Mesenteric fat pad (tissue), 1 donor: ENCODE data around the gene NPIPB8. TPM values are rescaled to one million over a fixed set of nuclear protein-coding genes. Genes with fewer than 3 reads are reported as not detected.
"Not testable (repeated sequence)": the region's sequence is repeated elsewhere in the genome, so short reads cannot be mapped to it uniquely, and the experiment has no call there.

ENCODE experiments used
- DNase-seq: peaks from one replicate; pipeline ENCODE4 v3.0.0-alpha.2; 2020; ENCODE audit warnings: low spot score
- total RNA-seq: library from RNA; stranded (reverse); fragmentation: NEBNext Ultra II Directional; extraction: Animal tissue kit (Norgen Biotek cat#: 25700); gene quantifications from one replicate; pipeline ENCODE4 v1.2.1, GENCODE V29; 2021
- donor health status: DM: yes; HTN: yes; CAD: no.

The NPIPB8 gene
- total RNA-seq, 1 donor from 2014 or later = 1.9 TPM

DNA sequence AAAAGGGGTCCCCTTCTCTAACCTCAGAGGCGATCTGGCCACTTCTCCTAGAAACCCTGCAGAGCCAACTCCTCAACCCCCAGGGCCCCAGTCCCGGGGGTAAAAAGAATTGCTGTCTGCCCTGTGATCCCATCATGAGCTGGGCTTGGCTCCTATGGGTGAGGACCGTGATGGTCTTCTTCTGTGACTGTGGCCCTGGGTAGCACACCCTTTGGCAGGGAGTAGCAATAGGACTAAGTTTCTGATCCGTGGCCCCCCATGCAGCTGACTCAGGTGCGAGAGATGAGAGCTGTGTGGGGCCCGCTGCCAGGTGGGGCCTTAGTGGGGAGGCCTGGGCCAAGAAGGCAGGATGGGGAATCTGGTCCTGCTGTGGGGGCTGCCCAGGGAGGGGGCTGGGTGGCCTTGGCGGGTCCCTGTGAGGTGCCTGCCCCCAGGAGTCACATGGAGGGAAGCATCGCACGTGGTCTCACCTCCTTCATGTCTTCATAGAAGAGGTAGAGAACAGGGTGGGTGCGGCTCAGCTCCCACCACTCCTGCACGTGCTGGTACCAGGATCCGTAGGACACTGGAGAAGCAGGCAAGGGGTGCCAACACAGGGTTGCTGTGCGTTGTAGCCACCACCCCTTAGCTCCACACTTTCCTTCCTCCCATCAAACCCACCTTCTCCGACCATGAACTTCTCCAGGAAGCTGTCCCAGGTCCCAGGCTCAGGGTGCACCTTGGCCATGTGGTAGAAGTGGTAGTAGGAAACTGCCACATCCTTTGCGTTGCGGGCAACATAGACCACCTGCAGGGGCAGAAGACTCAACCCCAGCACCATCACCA lies 31.4 kb upstream of the NPIPB8 start:
- no peak for DNase-seq

DNA sequence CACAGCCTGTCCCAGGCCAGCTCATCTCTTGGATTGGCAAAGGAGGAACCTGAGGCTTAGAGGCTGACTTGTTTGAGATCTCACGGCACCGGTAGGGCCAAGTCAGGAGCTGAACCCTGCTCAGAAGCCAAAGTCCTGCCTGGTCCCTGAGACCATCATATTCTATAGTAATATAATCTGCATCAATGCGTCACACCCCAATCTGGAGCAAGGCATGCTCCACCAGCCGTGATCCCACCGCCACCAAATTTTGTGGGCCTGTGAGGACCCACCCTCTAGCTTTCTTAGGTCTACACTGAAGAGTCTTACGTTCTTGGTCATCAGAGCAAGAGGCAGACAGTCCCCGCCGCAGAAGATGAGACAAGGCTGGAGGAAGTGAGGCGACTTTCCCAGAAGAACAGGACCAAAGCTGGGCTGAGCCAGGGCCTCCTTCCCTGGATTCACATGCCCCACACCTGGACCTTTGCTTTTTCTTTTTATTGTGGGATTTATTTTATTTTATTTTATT lies 30.7 kb upstream of the NPIPB8 start:
- DNase-seq = no peak

DNA sequence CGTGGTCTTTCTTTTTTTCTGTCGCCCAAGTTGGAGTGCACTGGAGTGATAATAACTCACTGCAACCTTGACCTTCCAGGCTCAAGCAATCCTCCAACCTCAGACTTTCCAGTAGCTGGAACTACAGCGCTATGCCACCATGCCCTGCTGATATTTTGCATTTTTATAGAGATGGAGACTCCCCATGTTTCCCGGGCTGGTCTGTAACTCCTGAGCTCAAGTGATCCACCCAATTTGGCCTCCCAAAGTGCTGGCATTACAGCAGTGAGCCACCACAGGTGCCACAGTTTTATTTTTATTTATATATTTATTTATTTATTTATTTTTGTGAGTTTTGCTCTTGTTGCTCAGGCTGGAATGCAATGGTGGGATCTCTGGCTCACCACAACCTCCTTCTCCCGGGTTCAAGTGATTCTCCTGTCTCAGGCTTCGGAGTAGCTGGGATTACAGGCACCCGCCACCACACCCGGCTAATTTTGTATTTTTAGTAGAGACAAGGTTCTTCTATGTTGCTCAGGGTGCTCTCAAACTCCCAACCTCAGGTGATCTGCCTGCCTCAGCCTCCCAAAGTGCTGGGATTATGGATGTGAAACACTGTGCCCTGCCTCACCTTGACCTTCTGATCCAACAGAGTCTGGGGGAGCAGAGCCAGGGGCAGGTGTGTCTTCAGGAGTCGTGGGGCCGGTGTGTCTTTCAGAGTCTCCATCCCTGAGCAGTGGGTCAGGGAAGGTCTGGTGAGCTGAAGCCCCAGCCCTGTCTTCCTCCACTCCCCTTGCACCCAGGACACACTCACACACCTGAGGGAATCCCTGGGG lies 30.0 kb upstream of the NPIPB8 start:
- DNase-seq = not testable (repeated sequence)

DNA sequence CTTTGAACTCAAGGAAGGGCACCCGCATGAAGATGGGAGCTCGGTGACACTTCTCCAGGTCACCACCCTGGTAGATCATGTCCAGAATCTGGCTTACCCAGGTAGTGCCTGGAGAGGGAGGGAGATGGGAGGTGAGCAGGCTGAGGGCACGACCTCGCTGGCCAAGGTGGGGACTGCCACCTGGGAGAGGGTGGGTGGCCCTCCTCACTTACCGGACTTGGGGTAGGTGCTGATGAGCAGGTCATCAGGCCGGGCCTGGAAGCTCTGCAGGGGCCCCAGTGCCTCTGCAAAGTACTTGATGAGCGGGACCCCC lies 29.4 kb upstream of the NPIPB8 start:
- DNase-seq = peak; percentile 35

DNA sequence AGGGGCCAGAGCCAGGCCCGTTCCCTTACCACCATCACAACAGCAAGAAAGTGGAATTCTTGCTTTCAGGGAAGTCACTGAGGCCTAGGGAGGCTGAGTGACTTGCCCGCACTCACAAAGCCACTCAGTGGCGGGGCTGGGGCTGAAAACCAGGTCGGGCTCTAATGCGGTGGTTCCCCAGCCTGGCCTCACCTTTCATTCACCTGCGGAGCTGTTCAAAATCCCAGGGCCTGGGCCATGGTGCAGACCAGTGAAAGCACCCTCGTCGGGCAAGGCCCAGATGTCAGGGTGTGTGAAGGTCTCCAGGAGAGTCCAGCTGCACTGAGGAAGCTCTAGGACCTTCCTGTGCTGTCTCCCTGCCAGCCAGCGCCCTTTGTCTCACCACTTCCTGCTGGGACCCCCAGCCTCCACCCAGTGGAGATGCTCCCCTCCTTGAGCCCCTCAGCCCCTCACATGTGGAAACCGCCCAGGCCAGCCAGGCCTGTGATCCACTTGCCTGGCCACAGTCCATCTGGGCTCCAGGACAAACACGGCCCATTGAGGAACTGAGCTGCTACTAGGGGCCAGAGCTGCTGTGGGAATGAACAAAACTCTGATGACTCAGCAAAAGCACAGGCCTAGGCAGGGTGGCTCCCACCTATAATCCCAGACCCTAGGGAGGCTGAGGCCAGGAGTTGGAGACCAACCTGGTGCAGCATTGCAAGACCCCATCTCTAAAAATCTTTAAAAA lies 28.8 kb upstream of the NPIPB8 start:
- peak; percentile 87 for DNase-seq

DNA sequence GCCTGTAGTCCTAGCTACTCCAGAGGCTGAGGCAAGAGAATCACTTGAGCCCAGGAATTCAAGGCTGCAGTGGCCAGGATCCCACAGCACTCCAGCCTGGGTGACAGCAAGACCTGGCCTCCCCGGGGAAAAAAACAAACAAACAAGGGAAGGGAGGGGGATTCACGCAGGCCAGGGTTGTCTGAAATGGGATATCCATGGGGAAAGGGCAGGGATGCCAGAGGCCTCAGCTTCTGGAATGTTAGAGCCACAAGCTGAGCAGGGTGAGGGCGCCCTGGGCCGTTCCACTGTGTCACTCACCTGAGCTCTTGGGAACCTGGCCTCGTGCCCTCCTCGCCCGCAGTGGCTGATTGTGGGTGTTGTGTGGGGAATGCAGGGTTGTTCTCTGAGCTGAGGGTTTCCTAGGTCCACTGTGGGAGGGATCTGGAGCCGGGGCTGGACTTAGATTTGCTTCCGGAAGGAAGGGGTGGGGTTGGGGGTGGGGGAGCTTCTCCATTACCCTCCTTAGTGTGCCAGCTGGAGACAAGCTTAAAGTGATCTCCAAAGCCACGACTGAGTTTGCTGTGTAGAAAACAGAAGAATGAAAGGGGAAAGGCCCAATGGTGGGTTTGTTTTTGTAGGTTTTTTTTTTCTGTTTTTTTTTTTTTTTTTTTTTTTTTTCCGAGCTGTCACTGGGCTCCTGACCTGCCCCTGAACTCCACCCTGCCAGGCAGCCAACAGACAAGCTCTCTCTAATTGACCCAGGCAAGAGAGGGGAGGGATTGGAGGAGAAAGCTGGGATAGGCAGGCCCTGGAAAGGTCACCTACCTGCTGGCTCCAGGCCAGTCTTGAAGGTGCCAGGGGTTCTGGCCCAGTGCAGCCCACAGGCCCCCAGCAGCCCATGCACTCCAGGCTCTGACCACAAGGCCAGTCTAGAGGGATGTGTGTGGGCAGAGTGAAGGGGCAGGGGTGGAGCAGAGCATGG lies 28.0 kb upstream of the NPIPB8 start, which contains the start of gene SULT1A1:
SULT1A1 (minus strand) TSS at position 414 of the 964 bp plus-strand sequence. CDS start 1,189 bp downstream, outside the sequence.
- peak; percentile 90 for DNase-seq

DNA sequence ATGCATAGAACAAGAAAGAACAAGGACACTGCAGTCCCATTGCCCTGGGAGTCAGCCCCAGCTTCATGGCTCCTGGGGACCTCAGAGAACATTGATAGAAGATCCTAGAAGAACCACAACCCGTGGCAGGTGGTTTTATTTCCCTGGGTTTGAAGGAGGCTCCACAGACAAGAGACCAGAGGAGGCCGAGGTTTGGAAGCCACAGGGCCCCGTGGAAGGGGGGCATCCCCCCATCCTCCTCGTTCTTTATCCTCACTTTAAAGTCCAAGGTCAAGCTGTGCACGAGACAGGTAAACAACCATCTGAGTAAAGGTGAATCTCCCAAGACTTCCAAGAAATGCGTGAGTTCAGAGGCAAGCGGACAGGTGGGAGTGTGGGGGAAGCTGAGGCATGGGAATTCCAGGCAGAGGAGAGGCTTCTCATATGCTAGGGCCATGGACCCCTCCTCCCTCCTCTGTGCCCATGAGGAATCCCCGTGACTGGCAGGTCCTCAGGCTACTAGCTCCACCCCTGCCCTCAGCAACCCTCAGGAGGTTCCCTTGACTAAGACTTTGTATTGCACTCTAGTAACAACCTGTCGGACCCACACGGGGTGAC lies 27.2 kb upstream of the NPIPB8 start:
- DNase-seq = peak; percentile 41

DNA sequence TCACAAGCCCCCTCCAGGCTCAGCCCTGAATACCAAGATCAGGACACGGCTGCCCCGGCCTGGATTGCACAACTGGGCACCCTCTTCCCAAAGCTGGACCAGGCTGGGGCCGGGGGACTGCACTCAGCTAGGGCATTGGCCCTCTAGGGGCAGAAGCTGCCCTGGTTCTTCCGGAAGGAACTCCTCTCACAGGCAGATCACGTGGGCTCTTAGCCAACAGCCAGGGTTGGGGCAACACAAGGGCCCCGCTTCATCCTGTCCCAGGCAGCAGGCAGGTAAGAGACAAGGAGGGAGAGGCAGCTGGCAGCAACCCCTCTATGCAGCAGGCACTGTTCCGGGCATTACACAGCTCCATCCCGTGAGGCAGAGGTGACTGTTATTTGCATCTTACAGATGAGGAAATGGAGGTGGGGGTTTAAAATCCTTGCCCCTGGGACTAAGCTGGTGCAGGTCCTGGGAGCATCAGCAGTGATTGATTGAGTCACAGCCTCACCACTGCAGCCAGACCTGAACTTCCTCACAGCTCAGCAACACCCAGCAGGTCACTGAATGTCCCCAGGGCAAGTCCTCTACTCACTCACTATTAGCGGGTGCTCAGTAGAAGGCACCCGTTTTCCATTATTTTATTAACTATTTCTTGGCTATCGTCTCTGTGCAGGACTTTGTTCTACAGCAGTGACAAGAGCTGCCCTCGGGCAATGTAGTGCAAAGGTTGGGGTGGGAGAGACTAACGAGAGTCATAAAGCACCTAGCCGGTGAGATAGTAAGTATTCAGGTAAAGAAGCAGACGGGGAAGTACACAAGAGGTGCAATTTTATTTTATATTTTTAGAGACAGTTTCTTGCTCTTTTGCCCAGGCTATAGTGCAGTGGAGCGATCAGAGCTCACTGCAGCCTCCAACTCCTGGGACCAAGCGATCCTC lies 25.2 kb upstream of the NPIPB8 start:
- not testable (repeated sequence) for DNase-seq

DNA sequence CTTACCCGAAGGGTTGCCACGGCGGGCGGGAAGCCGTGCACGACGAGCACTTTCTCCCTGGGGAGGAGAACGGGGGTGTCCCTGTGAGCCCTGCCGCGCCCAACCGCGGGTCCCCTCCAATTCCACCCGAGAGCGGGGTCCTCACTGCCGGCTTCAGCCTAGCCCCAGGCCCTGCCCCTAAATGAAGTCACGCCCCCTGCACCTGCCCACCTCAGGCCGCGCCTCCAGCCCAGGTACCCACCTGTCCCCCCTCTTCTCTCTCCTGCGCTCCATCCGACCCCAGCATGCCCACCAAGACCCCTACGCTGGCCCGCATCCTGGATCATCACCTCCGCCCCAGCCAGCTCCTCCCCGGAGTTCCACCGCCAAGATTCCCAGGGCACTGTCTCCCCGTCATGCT lies 24.0 kb upstream of the NPIPB8 start:
- DNase-seq = peak; percentile 59

DNA sequence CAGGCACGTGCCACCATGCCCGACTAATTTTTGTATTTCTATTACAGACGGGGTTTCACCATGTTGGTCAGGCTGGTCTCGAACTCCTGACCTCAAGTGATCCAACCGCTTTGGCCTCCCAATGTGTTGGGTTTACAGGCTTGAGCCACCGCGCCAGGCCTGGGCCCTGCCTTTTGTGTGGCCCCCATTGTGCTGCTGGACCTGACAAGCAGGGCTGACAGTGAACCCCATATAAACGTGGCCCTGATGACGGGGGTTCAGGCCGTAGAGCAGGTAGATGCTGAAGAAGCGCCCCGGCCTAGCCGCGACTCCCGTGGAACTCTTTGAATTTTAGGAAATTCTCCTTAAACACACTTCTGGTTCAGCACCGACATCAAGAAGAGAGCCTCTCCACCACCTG lies 23.3 kb upstream of the NPIPB8 start:
- not testable (repeated sequence) for DNase-seq

DNA sequence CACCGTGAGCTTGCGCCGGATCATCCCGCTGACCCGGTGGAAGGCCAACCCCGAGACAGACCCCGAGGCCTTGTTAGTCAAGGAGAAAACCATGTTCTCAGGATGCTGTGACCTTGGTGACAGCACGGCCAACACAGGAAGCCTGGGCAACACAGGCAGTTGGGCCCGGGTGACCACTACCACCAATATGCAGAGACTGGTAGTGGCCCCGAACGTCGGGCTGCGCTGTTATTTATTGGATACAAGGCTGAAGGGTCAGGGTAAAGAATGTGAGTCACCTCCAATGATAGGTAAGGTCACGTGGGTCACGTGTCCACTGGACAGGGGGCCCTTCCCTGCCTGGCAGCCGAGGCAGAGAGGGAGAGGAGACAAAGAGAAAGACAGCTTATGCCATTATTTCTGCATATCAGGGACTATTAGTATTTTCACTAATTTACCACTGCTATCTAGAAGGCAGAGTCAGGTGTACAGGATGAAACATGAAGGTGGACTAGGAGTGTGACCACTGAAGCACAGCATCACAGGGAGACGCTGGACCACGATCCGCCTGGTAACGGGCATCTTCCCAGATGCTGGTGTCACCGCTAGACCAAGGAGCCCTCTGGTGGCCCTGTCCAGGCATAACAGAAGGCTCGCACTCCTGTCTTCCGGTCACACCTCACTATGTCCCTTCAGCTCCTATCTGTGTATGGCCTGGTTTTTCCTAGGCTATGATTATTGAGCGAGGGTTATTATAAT lies 22.2 kb upstream of the NPIPB8 start:
- peak; percentile 81 for DNase-seq

DNA sequence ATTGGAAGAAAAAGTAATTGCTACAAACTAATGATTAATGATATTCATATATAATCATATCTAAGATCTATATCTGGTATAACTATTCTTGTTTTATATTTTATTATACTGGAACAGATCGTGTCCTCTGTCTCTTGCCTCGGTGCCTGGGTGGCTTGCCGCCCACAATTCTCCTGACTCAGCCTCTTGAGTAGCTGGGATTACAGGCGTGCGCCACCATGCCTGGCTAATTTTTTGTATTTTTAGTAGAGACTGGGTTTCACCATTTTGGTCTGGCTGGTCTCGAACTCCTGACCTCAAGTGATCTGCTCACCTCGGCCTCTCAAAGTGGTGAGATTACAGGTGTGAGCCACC lies 21.7 kb upstream of the NPIPB8 start:
- DNase-seq = peak; percentile 33

DNA sequence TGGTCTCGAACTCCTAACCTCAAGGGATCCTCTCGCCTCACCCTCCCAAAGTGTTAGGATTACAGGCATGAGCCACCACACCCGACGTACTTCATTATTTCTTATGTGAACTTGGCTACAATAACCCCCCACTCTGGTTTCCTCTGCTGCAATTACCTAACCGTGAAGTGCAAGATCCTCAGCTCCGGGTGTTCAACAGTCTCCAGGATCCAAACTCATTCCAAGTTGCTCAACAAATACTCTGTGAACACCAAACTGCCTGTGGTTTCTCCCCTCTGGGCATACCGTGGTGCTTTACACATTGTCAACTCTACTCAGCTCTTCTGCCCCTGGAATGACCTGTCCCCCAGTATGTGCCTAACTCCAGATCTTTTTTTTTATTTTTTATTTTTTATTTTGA lies 21.2 kb upstream of the NPIPB8 start:
- DNase-seq = no peak

DNA sequence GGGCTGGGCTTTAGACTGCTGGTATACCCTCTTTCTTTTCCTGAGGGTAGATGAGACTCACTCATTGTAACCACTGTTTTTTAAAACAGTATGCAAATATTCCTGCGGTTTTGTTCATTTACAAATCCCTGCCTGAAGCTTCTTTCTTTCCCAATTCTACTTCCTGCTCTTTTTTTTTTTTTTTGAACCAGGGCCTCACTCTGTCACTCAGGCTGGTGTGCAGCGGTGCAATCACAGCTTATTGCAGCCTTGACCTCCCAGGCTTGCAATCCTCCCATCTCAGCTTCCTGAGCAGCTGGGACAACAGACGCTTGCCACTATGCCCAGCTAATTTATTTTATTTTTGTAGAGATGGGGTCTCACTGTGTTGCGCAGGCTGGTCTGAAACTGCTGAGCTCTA lies 20.0 kb upstream of the NPIPB8 start:
- DNase-seq = no peak

DNA sequence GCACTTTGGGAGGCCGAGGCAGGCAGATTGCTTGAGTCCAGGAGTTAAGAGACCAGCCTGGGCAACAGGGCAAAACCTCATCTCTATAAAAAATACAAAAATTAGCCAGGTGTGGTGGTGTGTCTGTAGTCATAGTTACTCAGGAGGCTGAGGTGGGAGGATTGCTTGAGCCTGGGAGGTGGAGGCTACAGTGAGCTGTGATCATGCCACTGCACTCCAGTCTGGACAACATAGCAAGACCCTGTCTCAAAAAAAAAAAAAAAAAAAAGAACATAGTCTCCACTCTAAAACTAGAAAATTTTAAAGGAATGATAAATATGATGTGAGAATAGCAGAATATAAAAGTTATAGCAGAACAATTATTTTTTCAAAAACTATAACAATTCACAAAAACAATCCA lies 17.5 kb upstream of the NPIPB8 start:
- not testable (repeated sequence) for DNase-seq

DNA sequence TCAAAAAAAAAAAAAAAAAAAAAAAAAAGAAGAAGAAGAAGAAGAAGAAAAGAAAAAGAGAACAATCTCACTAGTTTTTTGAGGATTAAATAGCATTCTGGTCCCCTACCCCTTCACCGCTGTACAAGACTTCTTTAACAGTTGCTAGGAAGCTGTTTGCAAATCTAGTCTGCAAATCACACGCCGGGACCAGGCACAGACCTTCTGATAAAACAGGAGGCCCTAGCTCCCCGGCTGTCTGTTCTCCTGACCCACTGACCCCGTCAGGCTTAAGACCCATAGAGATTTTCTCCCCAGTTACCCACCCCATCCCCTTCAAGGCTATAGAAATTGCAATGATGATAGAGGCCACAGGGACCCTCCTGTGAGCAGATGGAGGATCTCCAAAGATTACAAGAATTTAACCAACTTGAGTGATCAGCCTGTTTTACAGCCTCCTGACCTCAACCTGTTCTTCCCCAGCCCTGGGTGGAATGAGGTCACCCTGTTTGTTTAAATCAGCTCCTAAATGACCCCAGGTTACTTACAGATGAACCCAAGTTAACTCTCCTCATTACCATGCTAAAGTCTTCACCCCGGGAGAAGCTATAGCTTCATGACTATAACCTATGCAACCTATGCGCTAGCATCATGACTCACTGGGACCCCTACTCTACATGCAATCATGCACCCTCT lies 16.2 kb upstream of the NPIPB8 start:
- no peak for DNase-seq

DNA sequence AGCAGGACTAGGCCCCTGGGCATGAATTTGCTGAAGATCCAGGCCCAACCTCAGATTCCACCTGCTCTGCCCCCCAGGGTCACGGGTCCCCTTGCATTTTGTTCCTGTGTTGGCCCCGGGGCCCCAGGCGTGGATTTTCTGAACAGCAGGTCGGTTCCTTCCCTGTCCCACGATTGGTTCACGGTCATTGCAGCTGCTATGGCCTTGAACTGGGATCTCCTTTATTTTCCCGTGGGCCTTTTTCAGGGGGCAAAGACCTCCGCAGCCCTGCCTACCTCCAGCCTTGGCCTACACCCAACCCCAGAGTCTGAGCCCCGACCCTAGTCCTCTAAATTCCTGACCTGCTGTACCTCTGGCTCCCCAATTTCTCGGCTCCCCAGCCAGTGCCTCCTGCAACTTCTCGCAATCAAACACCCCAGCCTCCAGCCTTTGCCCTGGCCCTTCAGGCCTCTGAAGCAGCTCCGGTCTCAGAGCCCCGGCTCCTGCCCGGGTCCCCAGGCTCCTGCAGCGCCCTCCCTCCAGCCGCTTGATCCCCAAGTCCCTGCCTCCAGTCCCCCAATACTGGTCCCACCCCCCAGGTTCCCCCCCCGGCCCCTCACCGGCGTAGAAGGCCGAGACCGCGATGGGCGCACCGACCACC lies 15.2 kb upstream of the NPIPB8 start:
- not testable (repeated sequence) for DNase-seq
